SK-N-MC (cell line): Measurements from ENCODE around the gene ZNF524.

Source experiments
- EZH2 ChIP-seq: fragments of 200-600 bp; sonication (generic); IDR thresholded peaks from one replicate; pipeline ENCODE4 v1.6.1; 2017; ENCODE audit warnings: antibody characterized with exemption
- FOXP2 ChIP-seq: optimal IDR thresholded peaks from 2 replicates; pipeline ENCODE3; 2011; ENCODE audit warnings: mild to moderate bottlenecking, moderate library complexity; ENCODE audit not compliant: insufficient read depth; ENCODE audit errors: extremely low read length, control extremely low read depth
- POLR2AphosphoS5 ChIP-seq: IDR thresholded peaks from 2 replicates; pipeline ENCODE4 v1.6.1; 2012; ENCODE audit warnings: mild to moderate bottlenecking, low read depth, low read length, borderline replicate concordance

GRCh38 chr19:55552206-55552605 is 47.9 kb upstream of the ZNF524 start:
- TF ChIP-seq EZH2, result no peak
- TF ChIP-seq POLR2AphosphoS5, result no peak
- TF ChIP-seq FOXP2, result no peak
